CD4-positive, alpha-beta memory T cell (primary cell): ENCODE results near the gene RYR3. TPM values are rescaled to one million over a fixed set of nuclear protein-coding genes. Genes with fewer than 3 reads are reported as not detected.

Experiments
- CTCF ChIA-PET: fragments of 350-600 bp; sonication (Branson Sonifier 250); formaldehyde crosslinking; loops from one replicate; lab custom pipeline; 2021; ENCODE audit warnings: inconsistent platforms; ENCODE audit not compliant: partially characterized antibody; lab: Charles Lee
- POLR2A ChIA-PET: fragments of 350-600 bp; sonication (Branson Sonifier 250); formaldehyde crosslinking; loops from one replicate; lab custom pipeline; 2021; ENCODE audit not compliant: partially characterized antibody; lab: Charles Lee
- DNase-seq, 5 donors: peaks; one replicate each; pipeline versions ENCODE4 v3.0.0 to v3.0.0-alpha.2; 2020 to 2022; ENCODE audit warnings: mixed read lengths in 1 of 5
- H3K27ac ChIP-seq: one replicate; pipeline ENCODE4 v1.7.0; 2013; ENCODE audit warnings: low read depth, low read length
- H3K27me3 ChIP-seq: 2 replicates; pipeline ENCODE4 v1.7.0; 2013; ENCODE audit warnings: mild to moderate bottlenecking, low read length, moderate library complexity; ENCODE audit not compliant: insufficient read depth
- H3K36me3 ChIP-seq: 2 replicates; pipeline ENCODE4 v1.7.0; 2013; ENCODE audit warnings: mild to moderate bottlenecking, low read length, moderate library complexity; ENCODE audit not compliant: insufficient read depth
- H3K4me1 ChIP-seq: 2 replicates; pipeline ENCODE4 v1.7.0; 2013; ENCODE audit warnings: mild to moderate bottlenecking, low read length, moderate library complexity; ENCODE audit not compliant: insufficient read depth
- H3K4me3 ChIP-seq, 2 donors: one replicate each; pipeline ENCODE4 v1.7.0; 2013; ENCODE audit warnings: low read length in 2 of 2, mild to moderate bottlenecking in 1 of 2
- H3K9me3 ChIP-seq, 2 donors: one replicate each; pipeline ENCODE4 v1.7.0; 2013; ENCODE audit warnings: low read length in 2 of 2, control low read depth in 1 of 2; ENCODE audit not compliant: control insufficient read depth in 1 of 2
- H3K27ac Mint-ChIP-seq, 7 donors: one replicate each; pipeline ENCODE4 v1.8.0; 2020 to 2021; ENCODE audit warnings: mixed read lengths in 7 of 7, mild to moderate bottlenecking in 6 of 7, inconsistent platforms in 3 of 7, moderate library complexity in 3 of 7
- H3K27me3 Mint-ChIP-seq, 2 donors: one replicate each; pipeline ENCODE4 v1.8.0; 2020 to 2021; ENCODE audit warnings: mixed read lengths in 2 of 2
- H3K36me3 Mint-ChIP-seq, 2 donors: one replicate each; pipeline ENCODE4 v1.8.0; 2020 to 2021; ENCODE audit warnings: mixed read lengths in 2 of 2, inconsistent platforms in 1 of 2, mild to moderate bottlenecking in 1 of 2
- H3K4me1 Mint-ChIP-seq, 4 donors: one replicate each; pipeline ENCODE4 v1.8.0; 2020 to 2021; ENCODE audit warnings: mixed read lengths in 4 of 4, mild to moderate bottlenecking in 1 of 4
- H3K4me3 Mint-ChIP-seq, 8 donors: one replicate each; pipeline ENCODE4 v1.8.0; 2020 to 2021; ENCODE audit warnings: mixed read lengths in 8 of 8, mild to moderate bottlenecking in 7 of 8, moderate library complexity in 6 of 8, inconsistent platforms in 3 of 8
- H3K9me3 Mint-ChIP-seq, 8 donors: one replicate each; pipeline ENCODE4 v1.8.0; 2020 to 2021; ENCODE audit warnings: mixed read lengths in 8 of 8, mild to moderate bottlenecking in 5 of 8, inconsistent platforms in 3 of 8, moderate library complexity in 1 of 8
- intact Hi-C: fragments of 100-400 bp; cut with micrococcal nuclease; formaldehyde crosslinking; loops from one replicate; pipeline ENCODE4 v1.15.1; 2023
- polyA plus RNA-seq, 2 donors: library from polyadenylated mRNA; unstranded; fragments of 300-500 nt; fragmentation: Illumina TruSeq; gene quantifications; one replicate each; pipeline ENCODE4 v1.2.3, GENCODE V29; 2021
- total RNA-seq, 2 experiments: library from RNA; stranded (reverse); gene quantifications; one replicate each; pipeline ENCODE4 v1.2.3, GENCODE V29; 2021

The RYR3 gene
- total and polyA plus RNA-seq, 4 experiments from 2014 or later, result 0.11 TPM; not detected in 3

GRCh38 chr15:33782966-33783365 lies 472.2 kb downstream of the RYR3 start:
- Mint-ChIP-seq H3K4me3 (no peak overlapping the region), H3K27ac (no peak overlapping the region), H3K9me3 (no peaks in the 10 kb centered on the region), H3K27me3 (peaks cover 2 to 6% of the 10 kb centered on the region in 2 donors), H3K4me1 (no peaks in the 10 kb centered on the region), H3K36me3 (no peaks in the 10 kb centered on the region)
- no peaks in the 10 kb centered on the region for H3K27me3 ChIP-seq
- no peaks in the 10 kb centered on the region for H3K36me3 ChIP-seq
- no peaks in the 10 kb centered on the region for H3K9me3 ChIP-seq
- ChIA-PET POLR2A (no interaction called here), CTCF (no interaction called here)
- H3K27ac ChIP-seq, result no peak overlapping the region
- no peak overlapping the region for H3K4me3 ChIP-seq
- DNase-seq, result no peak
- no peaks in the 10 kb centered on the region for H3K4me1 ChIP-seq
- intact Hi-C loops, result no loop called here

- Histone ChIP-seq H3K27ac (no peak overlapping the region), H3K4me1 (no peaks in the 10 kb centered on the region), H3K27me3 (no peaks in the 10 kb centered on the region), H3K4me3 (no peak overlapping the region), H3K36me3 (no peaks in the 10 kb centered on the region), H3K9me3 (no peaks in the 10 kb centered on the region)
- intact Hi-C loops, result no loop called here
- H3K36me3 Mint-ChIP-seq, result no peaks in the 10 kb centered on the region
- H3K27me3 Mint-ChIP-seq, result peaks cover 0 to 3% of the 10 kb centered on the region in 2 donors
- H3K27ac Mint-ChIP-seq, result no peak overlapping the region
- ChIA-PET POLR2A (no interaction called here), CTCF (no interaction called here)
- DNase-seq, result no peak
- H3K9me3 Mint-ChIP-seq, result no peaks in the 10 kb centered on the region
- H3K4me3 Mint-ChIP-seq, result no peak overlapping the region
- H3K4me1 Mint-ChIP-seq, result peaks cover 0 to 5% (median 4%) of the 10 kb centered on the region in 4 donors
These were observed 474.6 kb downstream of the RYR3 start for GRCh38 chr15:33785366-33785765.

- Histone ChIP-seq H3K27me3 (no peaks in the 10 kb centered on the region), H3K4me3 (no peak overlapping the region), H3K36me3 (no peaks in the 10 kb centered on the region), H3K9me3 (no peaks in the 10 kb centered on the region), H3K4me1 (no peaks in the 10 kb centered on the region), H3K27ac (no peak overlapping the region)
- Mint-ChIP-seq H3K27me3 (peaks cover 0 to 3% of the 10 kb centered on the region in 2 donors), H3K4me3 (no peak overlapping the region), H3K4me1 (peaks cover 0 to 5% (median 4%) of the 10 kb centered on the region in 4 donors), H3K27ac (no peak overlapping the region), H3K9me3 (no peaks in the 10 kb centered on the region), H3K36me3 (no peaks in the 10 kb centered on the region)
- CTCF ChIA-PET, result no interaction called here
- no peak for DNase-seq
- POLR2A ChIA-PET, result no interaction called here
- intact Hi-C loops, result no loop called here
These were observed 478.3 kb downstream of the RYR3 start for GRCh38 chr15:33788906-33789540.

- Mint-ChIP-seq H3K36me3 (no peaks in the 10 kb centered on the region), H3K4me3 (no peak overlapping the region), H3K27me3 (peaks cover 0 to 13% of the 10 kb centered on the region in 2 donors), H3K4me1 (no peaks in the 10 kb centered on the region), H3K9me3 (no peaks in the 10 kb centered on the region), H3K27ac (no peak overlapping the region)
- Histone ChIP-seq H3K36me3 (no peaks in the 10 kb centered on the region), H3K27me3 (no peaks in the 10 kb centered on the region), H3K4me1 (no peaks in the 10 kb centered on the region), H3K4me3 (no peak overlapping the region), H3K27ac (no peak overlapping the region), H3K9me3 (no peaks in the 10 kb centered on the region)
- ChIA-PET CTCF (no interaction called here), POLR2A (no interaction called here)
- no peak for DNase-seq
- intact Hi-C loops, result no loop called here
These were observed 483.7 kb downstream of the RYR3 start for GRCh38 chr15:33794453-33794852.

GRCh38 chr15:33795070-33795469 lies 484.3 kb downstream of the RYR3 start:
- Histone ChIP-seq H3K4me1 (no peaks in the 10 kb centered on the region), H3K4me3 (no peak overlapping the region), H3K27me3 (no peaks in the 10 kb centered on the region), H3K27ac (no peak overlapping the region), H3K9me3 (no peaks in the 10 kb centered on the region), H3K36me3 (no peaks in the 10 kb centered on the region)
- Mint-ChIP-seq H3K36me3 (no peaks in the 10 kb centered on the region), H3K27me3 (peaks cover 0 to 13% of the 10 kb centered on the region in 2 donors), H3K4me1 (no peaks in the 10 kb centered on the region), H3K9me3 (no peaks in the 10 kb centered on the region), H3K27ac (no peak overlapping the region), H3K4me3 (no peak overlapping the region)
- DNase-seq, result no peak
- ChIA-PET POLR2A (no interaction called here), CTCF (no interaction called here)
- intact Hi-C loops, result no loop called here

- H3K27me3 Mint-ChIP-seq, result peaks cover 1 to 13% of the 10 kb centered on the region in 2 donors
- H3K4me3 Mint-ChIP-seq, result no peak overlapping the region
- H3K9me3 Mint-ChIP-seq, result no peaks in the 10 kb centered on the region
- Histone ChIP-seq H3K27me3 (no peaks in the 10 kb centered on the region), H3K4me1 (no peaks in the 10 kb centered on the region), H3K9me3 (no peaks in the 10 kb centered on the region), H3K4me3 (no peak overlapping the region), H3K36me3 (no peaks in the 10 kb centered on the region), H3K27ac (no peak overlapping the region)
- H3K36me3 Mint-ChIP-seq, result no peaks in the 10 kb centered on the region
- POLR2A ChIA-PET, result no interaction called here
- no peaks in the 10 kb centered on the region for H3K4me1 Mint-ChIP-seq
- DNase-seq, result no peak
- intact Hi-C loops, result no loop called here
- CTCF ChIA-PET, result no interaction called here
- H3K27ac Mint-ChIP-seq, result no peak overlapping the region
These were observed 486.9 kb downstream of the RYR3 start for GRCh38 chr15:33797651-33798050.

- H3K9me3 Mint-ChIP-seq, result no peaks in the 10 kb centered on the region
- no peak for DNase-seq
- no peak overlapping the region for H3K4me3 Mint-ChIP-seq
- Histone ChIP-seq H3K9me3 (no peaks in the 10 kb centered on the region), H3K4me1 (no peaks in the 10 kb centered on the region), H3K36me3 (no peaks in the 10 kb centered on the region), H3K4me3 (no peak overlapping the region), H3K27ac (no peak overlapping the region), H3K27me3 (no peaks in the 10 kb centered on the region)
- peaks cover 1 to 9% of the 10 kb centered on the region in 2 donors for H3K27me3 Mint-ChIP-seq
- no peaks in the 10 kb centered on the region for H3K4me1 Mint-ChIP-seq
- H3K27ac Mint-ChIP-seq, result no peak overlapping the region
- H3K36me3 Mint-ChIP-seq, result no peaks in the 10 kb centered on the region
- intact Hi-C loops, result no loop called here
- ChIA-PET POLR2A (no interaction called here), CTCF (no interaction called here)
These were observed 491.2 kb downstream of the RYR3 start for GRCh38 chr15:33801954-33802353.
